ENCODE data around the gene CENPM.

The CENPM gene

DNA sequence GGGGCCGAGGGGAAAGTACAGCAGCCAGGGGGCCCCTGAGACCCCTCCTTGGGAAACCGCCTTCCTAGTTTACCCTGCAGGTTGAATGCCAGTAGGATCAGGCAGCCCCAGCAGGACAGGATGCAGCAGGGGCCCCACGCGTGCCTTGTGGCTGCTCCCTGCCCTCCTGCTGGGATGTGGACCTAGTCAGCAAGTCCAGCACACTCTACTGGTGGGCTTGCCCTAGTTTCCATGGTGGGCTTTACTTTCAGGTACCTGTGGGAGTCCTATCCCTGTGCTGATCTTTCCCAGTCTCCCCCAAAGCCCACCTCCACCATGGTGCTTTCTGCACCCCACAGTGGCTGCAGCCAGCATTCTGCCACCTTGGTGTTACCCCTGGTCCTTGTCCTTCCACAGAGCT is 54.2 kb downstream of the CENPM start:
- no peak for DNase-seq

- DNase-seq = no peak
Observed at GRCh38 chr22:41891407-41891806, 55.5 kb downstream of the CENPM start.

All from bone marrow (tissue), 2 donors.